ENCODE measurements around the gene GRIN1.

The GRIN1 gene

DNA sequence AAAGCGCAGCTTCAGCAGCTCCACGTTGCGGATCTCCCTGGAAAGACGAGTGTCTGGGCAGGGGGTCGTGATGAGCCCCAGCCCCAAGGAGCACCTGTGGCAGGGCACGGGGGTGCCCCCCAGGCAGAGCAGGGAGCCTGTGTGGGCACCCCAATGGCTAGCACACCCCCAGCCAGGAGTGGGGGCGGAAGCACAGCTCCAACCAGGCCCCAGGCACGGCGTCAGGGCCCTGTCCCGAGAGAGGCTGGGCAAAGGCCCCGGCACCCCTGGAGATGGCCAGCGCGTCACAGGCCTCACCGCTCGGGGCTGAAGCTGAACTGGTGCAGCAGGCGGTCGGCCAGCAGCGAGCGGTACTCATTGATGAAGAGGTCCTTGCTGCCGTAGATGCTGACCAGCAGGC, 41.5 kb downstream of the GRIN1 start:
- no peak for DNase-seq

DNA sequence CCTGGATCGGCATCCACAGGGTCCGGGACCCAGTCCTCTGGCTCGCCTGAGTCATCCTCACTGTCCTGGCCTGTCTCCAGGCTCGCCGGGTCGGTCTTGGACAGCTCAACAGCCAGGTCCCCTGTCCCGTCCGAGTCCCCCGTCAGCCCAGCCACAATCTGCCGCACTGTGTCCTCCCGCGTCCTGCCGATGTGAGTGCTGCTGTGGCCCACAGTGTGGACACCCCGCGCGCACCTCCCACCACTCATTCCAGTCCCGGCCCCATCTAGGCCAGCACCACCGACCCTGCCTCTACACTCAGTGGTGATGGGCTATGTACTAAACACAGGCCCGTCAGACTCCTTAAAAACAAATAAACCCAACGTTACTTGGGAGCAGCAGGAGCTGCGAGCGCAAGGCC, 42.7 kb downstream of the GRIN1 start:
- no peak for DNase-seq

DNA sequence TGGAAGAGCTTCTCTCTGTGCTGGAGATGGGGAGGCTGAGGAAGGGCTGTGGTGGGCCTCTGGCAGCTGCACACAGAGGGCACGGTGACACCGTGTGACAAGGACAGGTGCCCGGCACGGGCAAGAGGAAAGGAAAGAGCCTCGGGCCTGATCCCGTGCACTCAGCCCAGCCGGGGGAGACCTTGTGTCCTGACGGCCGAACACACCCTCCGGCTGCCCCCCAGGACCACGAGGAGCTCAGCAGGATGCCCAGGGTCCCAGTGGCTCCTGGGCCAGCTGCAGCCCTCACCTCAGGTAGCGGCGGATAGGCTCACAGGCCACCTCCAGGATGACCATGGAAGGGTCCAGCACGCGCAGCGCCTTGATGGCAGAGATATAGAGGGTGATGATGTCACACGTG, 43.9 kb downstream of the GRIN1 start:
- no peak for DNase-seq

DNA sequence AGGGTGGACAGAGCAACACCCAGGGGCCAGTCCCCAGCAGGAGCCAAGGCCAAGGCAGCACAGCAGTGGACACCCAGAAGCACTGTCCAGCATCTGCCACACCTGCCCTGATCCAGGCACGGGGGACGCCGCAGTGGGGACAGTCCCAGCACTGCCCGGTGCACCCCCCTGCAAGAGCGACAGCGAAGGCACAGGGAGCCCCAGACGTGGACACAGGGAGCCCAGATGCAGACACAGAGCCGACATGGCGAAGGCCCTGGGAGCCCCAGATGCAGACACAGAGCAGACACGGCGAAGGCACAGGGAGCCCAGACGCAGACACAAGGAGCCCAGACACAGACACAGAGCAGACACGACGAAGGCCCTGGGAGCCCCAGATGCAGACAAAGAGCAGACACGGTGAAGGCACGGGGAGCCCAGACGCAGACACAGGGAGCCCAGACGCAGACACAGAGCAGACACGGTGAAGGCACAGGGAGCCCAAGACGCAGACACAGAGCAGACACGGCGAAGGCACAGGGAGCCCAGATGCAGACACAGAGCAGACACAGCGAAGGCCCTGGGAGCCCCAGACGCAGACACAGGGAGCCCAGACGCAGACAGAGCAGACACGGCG, 45.1 kb downstream of the GRIN1 start:
- no peak for DNase-seq

DNA sequence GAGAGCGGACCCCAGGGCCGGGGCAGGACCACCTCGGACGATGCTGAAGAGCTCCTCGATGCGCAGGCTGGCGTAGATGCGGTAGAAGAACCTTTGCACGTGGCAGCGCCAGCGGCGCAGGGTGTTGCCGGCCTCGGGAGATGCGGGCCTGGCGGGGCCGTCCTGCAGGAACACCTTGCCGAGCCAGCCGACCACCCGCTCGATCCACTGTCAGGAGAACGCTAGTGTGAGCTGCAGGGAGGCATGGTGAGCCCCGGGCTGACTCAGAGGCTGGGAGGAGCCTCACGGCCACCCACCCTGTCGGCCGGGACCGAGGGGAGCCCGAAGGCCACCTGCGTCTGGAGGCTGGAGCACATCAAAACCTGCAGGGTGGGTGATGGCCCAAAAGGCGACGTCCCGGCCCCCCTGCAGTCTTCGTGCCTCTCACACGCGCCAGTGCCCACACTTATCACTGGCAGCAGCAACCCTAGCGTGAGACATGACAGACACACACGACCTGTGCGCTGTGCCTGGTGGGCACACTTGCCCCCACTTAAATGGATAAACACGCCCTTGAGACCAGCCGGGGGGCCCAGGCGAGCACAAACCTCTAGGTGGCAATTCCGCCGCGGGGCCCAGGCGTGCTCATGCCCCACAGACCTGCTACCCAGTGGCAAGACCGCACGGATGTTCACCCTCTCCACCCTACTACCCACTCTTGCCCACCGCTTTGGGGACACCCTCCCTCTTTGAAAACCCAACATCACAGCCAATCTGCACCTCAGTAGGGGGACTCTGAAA, 46.1 kb downstream of the GRIN1 start:
- no peak for DNase-seq

DNA sequence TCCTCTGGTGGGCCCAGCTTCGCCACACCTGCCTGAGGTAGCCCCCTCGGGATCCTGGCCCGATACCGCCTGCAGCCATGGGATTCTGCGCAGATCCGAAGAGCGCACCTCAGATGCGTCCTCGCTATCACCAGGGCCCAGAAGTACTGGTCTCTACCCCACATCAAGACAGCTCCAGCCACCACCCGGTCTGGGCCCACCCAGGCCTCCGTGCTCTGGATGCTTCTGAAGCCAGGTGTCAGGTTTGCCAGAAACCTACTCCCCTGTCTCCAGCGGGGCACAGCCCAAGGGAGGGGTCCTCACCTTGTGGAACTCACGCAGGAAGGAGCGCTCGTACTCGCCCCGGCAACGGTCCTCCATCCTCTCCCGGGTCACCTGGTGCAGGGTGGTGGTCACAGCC, 47.0 kb downstream of the GRIN1 start:
- no peak for DNase-seq

DNA sequence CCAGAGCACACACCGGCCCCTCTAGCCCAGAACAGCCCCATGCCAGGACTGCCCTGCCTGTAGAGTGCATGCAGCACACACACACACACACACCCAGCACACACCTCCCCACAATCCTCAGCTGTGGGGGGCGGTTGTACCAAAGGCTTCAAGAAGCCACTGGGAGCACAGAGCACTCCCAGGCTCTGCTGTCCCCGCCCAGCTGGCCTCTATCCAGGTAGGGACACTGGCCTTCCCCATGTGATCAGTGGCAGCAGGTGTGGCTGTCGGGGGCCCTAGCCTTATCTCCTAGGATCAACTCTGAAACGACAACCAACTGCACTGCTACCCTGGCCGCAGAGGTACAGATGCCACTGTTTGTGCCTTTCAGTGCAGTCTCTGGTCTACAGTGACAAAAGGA, 47.4 kb downstream of the GRIN1 start:
- no peak for DNase-seq

DNA sequence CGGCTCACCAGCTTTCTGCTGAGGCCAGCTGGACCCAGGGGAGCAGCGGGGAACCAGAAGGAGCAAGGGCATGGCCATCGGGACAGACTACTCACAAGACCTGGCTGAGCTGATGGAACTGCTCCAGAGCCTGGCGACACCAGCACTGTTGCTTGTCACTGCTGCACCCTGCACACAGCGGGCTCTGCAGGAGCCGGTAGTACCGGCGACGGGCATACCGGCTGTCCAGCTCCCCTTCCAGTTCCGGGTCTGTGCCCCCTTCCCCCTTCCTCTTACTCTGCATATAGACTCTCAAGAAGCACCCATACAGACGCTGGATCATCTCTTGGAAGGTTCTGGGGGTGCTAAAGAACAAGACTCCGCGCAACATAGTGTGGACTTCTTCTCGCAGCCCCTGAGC, 48.4 kb downstream of the GRIN1 start:
- no peak for DNase-seq

DNA sequence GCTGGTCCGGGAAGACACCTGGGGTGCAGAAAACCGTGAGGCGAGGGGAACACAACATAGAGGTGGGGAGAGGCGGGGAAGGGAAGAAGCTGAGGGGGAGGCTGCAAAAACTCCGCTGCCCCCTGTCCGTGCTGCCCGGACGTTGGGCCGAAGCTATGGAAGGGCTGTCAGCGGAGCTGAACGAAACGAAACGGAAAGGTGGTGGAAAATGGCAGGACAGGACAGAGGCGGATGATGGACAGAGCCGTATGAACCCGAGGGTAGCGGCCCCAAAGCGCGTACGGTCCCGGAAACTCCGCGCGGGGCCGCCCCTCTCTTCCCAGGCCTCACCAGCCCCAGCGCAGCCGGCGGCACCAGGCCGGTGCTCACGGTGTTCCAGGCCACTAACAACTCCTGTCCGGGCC, 49.1 kb downstream of the GRIN1 start:
- no peak for DNase-seq

DNA sequence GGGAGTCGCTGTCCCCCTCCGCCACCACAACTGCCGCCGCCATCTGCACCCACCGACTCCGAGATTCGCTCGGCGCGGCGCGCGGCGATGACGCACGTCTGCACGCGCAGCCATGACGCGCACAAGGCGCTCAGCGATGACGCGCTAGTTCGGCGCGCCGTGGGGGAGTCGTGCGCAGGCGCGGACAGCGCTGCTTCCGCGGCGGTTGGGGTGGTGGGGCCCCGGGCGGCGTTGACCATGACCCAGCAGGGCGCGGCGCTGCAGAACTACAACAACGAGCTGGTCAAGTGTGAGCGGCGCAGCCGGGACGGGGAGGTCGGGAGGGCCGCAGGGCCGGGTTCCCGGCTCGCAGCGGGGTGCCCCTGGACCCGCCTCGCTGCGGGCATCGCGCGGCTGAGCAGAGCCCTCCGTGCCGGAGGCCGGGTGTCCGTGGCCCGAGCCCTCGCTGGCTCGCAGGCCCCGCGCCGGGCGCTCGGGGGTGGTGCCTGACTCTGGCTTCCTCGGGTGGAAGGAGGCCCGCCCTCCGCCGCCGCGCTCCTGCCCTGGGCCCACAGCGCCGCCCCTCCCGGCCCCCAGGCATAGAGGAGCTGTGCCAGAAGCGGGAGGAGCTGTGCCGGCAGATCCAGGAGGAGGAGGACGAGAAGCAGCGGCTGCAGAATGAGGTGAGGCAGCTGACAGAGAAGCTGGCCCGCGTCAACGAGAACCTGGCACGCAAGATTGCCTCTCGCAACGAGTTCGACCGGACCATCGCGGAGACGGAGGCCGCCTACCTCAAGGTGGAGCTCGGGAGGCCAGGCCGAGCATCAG, 49.7 kb downstream of the GRIN1 start, which contains the start of the genes ANAPC2 and SSNA1:
ANAPC2 (minus strand) TSS at position 71 of the 807 bp plus-strand sequence; CDS start at position 43, 28 bp downstream.
SSNA1 (plus strand) TSS at position 187 of the 807 bp plus-strand sequence; CDS start at position 238, 51 bp downstream.
- DNase-seq, result peak; percentile 88

DNA sequence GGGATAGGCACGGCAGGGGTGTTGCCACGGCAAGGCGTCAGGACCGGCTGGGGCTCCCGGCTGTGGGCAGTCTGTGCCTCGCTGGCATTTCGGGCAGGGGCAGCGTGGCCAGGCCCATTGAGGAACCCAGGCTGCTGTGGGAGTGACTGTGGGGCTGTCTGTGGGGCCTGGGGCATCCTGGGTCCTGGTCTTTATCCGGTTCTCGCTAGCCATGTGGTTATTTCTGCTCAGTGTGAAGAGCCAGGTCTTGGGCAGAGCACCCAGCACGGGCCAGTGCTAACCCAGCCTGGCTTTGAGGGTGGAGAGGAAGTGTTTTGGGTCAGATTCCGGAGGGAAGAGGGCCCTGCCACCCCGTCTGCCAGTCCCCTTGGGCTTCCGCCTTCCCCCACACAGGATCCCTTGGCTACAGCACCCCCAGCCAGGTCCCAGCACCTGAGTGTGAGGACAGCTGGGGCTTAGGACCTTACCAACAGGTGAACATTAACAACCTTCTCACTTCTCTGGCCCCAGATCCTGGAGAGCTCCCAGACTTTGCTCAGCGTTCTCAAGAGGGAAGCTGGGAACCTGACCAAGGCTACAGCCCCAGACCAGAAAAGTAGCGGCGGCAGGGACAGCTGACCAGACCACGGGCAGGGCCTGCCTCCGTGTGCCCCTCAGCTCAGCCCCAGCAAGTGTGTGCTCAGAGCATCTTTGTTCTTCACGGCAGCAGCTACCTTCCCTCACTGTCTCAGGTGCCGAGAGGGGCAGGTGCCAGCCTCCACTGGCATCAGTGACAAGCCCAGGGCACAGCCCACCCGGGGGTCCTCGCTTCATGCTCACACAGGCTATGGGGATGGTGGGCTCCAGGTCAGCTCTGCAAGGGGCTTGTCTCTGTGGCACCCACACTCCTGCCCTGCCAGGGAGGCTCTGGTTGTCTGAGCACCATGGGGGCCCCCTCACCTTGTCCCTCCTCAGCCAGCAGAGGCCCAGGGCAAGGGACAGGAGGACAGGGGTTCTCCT, 50.6 kb downstream of the GRIN1 start:
- DNase-seq, result no peak

DNA sequence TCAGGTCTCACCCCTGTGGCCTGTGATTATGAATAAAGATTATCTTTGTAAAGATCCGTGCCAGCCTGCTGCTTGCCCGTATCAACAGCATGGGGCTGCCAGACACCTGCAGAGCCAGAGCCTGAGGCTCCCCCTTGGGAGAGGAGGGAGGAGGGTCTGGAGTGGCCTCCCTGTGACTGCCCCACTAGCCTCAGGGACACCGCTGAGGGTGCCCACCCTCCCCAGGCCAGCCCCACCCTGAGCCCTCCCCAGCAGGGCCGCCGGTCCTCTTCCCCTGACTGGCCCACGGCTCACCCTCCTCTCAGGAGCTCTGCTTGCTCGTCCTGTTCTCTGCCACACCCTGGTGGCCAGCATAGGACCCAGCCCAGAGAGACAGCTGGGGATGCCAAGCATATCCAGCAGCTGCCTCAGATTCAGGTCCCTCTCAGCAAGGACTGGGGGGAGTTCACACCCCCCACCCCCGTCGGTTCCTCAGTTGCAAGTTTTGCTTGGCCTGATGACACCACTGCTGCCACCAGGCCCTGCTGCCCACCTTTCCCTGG, 51.4 kb downstream of the GRIN1 start:
- no peak for DNase-seq

DNA sequence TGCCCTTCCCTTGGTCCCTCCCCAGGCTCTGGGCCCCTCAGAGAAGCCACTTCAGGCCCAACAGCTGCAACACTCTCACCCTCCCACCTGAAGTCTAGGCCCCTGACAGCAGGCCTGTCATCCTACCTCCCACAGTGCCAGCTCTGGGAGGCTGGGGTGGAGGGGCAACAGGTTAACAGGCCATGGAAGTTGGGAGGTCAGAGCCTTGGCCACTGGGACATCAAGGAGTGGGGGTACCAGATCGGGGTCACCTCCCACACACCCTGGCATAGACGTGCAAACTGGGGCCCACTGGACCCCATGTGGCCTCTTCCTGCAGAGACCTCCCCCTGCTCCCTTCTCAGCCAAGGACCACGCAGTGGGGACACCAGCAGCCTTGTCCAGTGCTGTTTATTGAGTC, 52.3 kb downstream of the GRIN1 start:
- DNase-seq, result no peak

DNA sequence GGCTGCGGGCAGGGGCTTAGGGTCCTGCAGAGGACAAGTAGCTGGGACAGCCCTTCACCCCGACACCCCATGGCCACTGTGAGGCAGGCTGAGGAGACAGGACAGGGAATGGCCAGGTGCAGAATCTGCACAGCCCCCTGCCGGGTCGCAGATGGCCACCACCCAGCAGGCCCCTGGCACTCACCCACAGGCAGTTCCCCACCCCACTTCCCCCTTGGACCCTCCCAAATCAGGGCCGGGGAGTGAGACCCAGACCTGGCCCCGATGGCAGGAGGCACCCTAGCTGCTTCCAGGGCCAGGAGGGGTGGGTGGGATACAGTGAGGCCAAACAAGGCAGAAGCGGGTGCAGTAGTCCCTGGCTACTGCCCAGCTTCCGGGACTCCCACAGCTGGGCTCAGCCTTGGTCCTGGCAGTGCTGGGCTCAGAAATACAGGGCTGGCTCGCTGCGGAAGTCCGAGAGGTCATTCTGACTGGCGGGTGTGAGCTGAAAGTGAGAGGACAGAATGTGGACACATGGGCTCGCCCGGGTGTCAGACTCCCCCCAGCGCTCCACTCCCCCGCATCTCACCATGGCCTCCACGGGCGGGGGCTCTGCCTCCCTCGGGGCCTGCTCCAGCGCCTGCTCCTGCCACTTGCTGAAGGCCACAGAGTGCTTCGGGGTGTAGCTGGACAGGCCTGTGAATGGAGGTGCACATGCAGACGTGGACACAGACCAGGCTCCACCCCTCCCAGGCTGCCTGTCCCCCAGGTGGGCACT, 52.9 kb downstream of the GRIN1 start:
- DNase-seq, result no peak

DNA sequence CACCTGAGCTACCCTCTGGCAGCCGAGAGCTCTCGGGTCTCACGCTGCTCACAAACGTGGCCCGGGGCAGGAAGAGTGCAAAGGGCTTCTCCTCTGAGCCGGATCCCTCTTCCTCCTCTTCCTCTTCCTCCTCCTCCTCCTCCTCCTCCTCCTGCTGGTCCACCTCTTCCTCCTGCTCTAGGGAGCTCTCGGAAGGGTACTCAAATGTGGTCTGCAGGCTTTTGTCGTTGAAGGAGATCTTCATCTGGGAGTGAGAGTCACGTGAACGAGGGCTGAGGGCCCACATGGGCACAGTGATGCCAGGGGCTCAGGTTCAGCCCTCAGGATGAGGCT, 53.5 kb downstream of the GRIN1 start:
- DNase-seq, result no peak

DNA sequence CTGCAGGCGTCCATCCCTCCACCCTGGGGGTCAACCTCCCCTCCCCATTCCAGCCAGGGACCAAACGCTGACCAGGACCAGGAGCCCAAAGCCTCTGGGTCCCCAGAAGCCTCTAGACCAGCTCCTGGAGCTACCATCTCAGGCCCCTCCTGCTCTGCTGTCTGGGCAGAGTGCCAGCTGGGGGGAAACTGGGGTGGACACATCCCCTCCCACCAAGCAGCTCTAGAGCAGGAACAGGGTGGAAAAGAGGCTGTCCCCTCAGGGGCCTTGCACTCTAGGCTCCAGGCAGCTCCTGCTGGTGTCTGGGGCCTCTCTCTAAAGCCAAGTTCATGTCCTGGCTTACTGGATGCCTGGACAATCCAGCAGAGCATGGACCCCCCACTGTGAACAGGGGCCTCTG, 53.9 kb downstream of the GRIN1 start:
- DNase-seq, result no peak

DNA sequence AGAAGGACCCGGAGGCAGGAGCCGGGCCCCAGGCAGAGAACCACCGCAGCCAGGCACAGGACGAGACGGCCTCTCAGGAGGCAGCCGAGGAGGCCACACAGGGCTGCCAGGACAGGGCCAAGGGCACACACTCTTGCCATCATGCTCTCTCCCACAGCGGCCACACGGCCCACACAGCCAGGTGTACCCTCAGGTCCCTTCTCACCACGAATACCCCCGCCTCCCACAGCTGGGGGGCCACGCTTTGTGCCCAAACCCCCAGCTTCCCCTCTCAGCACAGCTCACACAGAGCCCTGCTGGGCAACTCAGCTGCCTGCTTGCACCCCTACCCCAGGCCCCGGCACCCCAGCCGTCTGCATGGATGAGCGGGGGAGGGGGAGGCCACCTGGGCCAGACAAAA, 54.8 kb downstream of the GRIN1 start:
- no peak for DNase-seq

DNA sequence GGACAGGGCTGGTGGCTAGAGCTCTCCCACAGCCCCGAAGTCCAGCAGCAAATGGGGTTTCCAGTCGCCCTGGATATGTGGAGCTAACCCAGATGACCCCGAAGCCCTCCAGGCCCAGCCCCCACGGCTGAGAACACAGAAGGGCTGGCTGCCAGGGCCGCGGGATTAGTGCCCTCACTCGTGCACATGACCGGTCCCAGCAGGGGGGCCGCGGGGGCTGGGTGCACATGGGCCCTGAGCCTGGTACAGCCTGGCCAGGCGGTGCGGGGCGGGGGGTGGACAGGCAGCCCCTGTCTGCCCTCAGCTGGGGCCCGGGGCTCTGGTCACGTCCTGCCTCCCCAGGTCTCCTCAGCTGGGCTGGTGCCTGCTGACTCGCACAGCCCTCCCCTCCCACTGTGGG, 55.4 kb downstream of the GRIN1 start:
- no peak for DNase-seq

DNA sequence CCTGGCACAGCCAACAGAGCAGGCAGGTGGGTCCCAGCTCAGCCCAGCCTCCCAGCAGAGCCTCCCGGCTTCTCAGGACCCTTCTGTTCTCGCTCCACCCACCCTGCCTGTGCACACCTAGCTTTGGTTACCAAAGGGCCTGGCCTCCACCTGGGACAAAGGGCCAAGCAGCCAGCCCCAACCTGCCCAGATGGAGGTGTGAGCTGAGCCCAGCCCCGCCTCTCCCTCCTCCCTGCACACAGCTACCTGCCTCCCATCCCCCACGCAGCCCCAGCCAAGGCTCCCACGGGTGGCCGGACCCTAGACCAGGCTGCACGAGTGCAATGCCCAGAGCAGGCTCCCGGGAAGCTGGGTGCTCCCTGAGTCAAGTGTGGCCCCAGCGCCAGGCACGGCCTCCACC, 56.0 kb downstream of the GRIN1 start:
- no peak for DNase-seq

DNA sequence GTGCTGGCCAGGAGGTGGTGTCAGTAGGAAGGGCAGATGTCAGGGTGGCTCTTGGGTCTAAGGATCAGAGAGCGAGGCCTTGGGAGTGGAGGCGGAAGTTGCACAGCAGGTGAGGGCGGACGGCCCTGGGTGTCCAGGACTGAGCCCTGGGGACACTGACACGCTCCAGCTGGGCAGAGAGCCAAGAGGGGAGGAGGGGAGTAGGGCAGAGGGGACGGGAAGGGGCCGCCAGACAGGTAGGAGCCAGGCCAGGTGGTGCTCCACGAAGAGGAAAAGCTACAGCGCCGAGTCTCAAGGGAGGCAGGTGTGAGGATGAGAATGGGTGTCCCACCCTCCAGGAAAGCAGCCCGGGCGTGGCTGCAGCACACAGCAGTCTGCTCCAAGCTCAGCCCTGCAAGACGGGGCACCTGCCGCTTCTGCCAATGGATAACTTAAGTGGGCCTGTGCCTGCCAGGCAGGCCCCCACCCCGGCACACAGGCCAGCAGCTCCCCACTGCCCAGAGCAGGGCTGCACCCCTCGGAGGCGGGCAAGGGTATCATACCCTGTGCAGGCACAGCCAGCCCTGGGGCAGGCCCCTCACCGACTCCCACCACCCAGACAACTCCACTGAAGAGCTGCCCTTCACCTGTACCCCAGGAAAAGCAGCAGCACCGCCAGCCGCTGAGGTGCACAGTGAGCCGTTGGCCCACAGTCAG, 56.7 kb downstream of the GRIN1 start:
- DNase-seq, result no peak

Measured in MV-4-11 (cell line).